ENCODE measurements around the gene CTSE.

CTSE gene

GRCh38 chr1:205967554-205968335 is 56.0 kb downstream of the CTSE start:
- no peak for DNase-seq

- DNase-seq: no peak
Observed at GRCh38 chr1:205965036-205965884, 58.4 kb downstream of the CTSE start.

GRCh38 chr1:205963352-205964155 is 60.1 kb downstream of the CTSE start:
- no peak for DNase-seq

GRCh38 chr1:205962821-205963221 is 60.9 kb downstream of the CTSE start:
- no peak for DNase-seq

GRCh38 chr1:205961991-205962820 is 61.5 kb downstream of the CTSE start:
- DNase-seq: no peak

- DNase-seq: no peak
Observed at GRCh38 chr1:205961405-205961804, 62.3 kb downstream of the CTSE start.

GRCh38 chr1:205959789-205960188 is 63.9 kb downstream of the CTSE start:
- DNase-seq: no peak

Measured in activated gamma-delta T cell (primary cell).